AG04450 (cell line): ENCODE measurements around the gene APOL1. TPM values are rescaled to one million over a fixed set of nuclear protein-coding genes. Genes with fewer than 3 reads are reported as not detected.
"Not testable (repeated sequence)": the region's sequence is repeated elsewhere in the genome, so short reads cannot be mapped to it uniquely, and the experiment has no call there.

Experiments used
- CTCF ChIA-PET: fragments of 300-600, 350-600 bp; formaldehyde crosslinking; extraction: SDS; loops from one replicate; lab custom pipeline; 2022; ENCODE audit warnings: antibody characterized with exemption, inconsistent platforms; lab: Charles Lee
- POLR2A ChIA-PET: fragments of 350-600 bp; formaldehyde crosslinking; extraction: SDS; loops from one replicate; lab custom pipeline; 2021; ENCODE audit warnings: antibody characterized with exemption, inconsistent platforms; lab: Yijun Ruan, JAX
- DNase-seq: peaks from one replicate; pipeline ENCODE4 v3.0.0-alpha.2; 2011; ENCODE audit warnings: low read depth, low spot score
- H3K27ac ChIP-seq: one replicate; pipeline ENCODE4 v1.5.1; 2012; ENCODE audit warnings: low read depth, low read length, control low read depth
- H3K27me3 ChIP-seq: one replicate; pipeline ENCODE4 v1.6.0; 2012; ENCODE audit warnings: low read length; ENCODE audit not compliant: control insufficient read depth, insufficient read depth
- H3K4me3 ChIP-seq: 2 replicates; pipeline ENCODE4 v1.5.1; 2011; ENCODE audit warnings: mild to moderate bottlenecking, low read depth, low read length, control low read depth
- H3K9me3 ChIP-seq: 2 replicates; pipeline ENCODE4 v1.5.1; 2012; ENCODE audit warnings: low read length; ENCODE audit not compliant: control insufficient read depth, insufficient read depth
- polyA plus RNA-seq: library from polyadenylated mRNA; depleted of rRNA; stranded (reverse); fragments of >200 nt; gene quantifications from 2 replicates; pipeline ENCODE4 v1.2.3, GENCODE V29; 2011
- TF ChIP-seq, protein P1 (sequence below): IDR thresholded peaks from 2 replicates; pipeline ENCODE4 v1.5.1; 2011; ENCODE audit warnings: low read depth, low read length, control low read depth, inconsistent platforms

The APOL1 gene
- polyA plus RNA-seq, 1 experiment: 3.8 TPM

DNA sequence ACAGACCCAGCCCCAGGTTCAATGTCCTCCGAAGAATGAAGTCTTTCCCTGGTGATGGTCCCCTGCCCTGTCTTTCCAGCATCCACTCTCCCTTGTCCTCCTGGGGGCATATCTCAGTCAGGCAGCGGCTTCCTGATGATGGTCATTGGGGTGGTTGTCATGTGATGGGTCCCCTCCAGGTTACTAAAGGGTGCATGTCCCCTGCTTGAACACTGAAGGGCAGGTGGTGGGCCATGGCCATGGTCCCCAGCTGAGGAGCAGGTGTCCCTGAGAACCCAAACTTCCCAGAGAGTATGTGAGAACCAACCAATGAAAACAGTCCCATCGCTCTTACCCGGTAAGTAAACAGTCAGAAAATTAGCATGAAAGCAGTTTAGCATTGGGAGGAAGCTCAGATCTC is 14.1 kb downstream of the APOL1 start:
- Histone ChIP-seq H3K9me3 (no peaks in the 10 kb centered on the region), H3K4me3 (no peak overlapping the region), H3K27me3 (no peaks in the 10 kb centered on the region), H3K27ac (no peak overlapping the region)
- no peak for DNase-seq
- TF ChIP-seq, protein P1, sequence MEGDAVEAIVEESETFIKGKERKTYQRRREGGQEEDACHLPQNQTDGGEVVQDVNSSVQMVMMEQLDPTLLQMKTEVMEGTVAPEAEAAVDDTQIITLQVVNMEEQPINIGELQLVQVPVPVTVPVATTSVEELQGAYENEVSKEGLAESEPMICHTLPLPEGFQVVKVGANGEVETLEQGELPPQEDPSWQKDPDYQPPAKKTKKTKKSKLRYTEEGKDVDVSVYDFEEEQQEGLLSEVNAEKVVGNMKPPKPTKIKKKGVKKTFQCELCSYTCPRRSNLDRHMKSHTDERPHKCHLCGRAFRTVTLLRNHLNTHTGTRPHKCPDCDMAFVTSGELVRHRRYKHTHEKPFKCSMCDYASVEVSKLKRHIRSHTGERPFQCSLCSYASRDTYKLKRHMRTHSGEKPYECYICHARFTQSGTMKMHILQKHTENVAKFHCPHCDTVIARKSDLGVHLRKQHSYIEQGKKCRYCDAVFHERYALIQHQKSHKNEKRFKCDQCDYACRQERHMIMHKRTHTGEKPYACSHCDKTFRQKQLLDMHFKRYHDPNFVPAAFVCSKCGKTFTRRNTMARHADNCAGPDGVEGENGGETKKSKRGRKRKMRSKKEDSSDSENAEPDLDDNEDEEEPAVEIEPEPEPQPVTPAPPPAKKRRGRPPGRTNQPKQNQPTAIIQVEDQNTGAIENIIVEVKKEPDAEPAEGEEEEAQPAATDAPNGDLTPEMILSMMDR: no peak
- POLR2A ChIA-PET: no interaction called here
- CTCF ChIA-PET: interaction anchor here (0.7 kb wide), 1 partner anchor 23 kb away, joined by 4 read pairs; no protein-coding TSS in a partner anchor

DNA sequence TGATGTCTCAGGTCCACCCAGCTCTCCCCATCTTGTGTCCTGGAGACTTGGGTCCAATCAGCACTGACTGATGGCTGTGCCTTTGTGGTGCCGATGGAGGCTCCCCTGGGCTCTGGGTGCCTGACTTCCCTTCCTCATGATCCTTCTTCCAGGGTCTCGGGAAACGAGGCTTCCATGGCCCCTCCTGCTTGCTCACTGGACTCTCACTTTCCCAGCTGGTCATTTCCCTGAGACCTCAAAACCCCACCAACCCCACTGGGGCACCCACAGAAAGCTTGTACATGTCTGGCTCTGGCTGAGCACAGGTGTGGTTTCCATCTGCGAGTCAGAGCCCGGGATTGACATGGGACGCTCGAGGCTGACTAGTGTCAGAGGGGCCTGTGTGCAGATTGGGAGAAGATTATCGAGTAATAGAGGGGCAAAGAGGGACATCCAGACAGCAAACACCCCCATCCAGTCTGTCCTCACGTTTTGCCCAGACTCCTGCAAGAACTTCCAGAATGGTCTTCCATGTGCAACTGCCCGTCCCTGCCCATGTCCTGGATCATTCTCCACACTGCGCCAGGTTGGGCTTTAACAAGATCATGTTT is 15.1 kb downstream of the APOL1 start:
- Histone ChIP-seq H3K27me3 (no peaks in the 10 kb centered on the region), H3K4me3 (no peak overlapping the region), H3K27ac (no peak overlapping the region), H3K9me3 (no peaks in the 10 kb centered on the region)
- TF ChIP-seq, protein P1: no peak
- no peak for DNase-seq
- CTCF ChIA-PET: no interaction called here
- POLR2A ChIA-PET: no interaction called here

DNA sequence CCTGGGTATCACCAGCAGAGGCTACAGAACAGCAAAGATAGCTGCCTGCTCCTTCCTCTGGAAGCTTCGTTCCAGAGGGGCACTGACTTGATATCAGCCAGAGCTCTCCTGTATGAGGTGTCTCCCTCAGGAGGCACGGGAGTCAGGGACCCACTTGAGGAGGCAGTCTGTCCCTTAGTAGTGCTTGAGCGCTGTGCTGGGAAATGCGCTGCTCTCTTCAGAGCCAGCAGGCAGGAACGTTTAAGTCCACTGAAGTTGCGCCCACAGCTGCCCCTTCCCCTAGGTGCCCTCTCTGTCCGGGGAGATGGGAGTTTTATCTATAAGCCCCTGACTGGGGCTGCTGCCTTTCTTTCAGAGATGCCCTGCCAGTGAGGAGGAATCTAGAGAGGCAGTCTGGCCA is 18.3 kb downstream of the APOL1 start:
- H3K27me3 ChIP-seq, H3K27ac ChIP-seq, DNase-seq, H3K4me3 ChIP-seq, POLR2A ChIA-PET, H3K9me3 ChIP-seq, CTCF ChIA-PET: not testable (repeated sequence)

DNA sequence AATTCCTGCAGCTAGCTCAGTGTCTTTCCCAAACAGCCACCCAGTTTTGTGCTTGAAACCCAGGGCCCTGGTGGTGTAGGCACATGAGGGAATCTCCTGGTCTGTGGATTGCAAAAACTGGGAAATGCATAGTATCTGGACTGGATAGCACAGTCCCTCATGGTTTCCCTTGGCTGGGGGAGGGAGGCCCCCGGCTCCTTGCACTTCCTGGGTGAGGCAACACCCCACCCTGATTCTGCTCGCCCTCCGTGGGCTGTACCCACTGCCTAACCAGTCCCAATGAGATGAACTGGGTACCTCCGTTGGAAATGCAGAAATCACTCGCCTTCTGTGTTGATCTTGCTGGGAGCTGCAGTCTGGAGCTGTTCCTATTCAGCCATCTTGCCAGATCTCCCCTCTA is 19.0 kb downstream of the APOL1 start:
- not testable (repeated sequence) for H3K9me3 ChIP-seq, DNase-seq, H3K4me3 ChIP-seq, H3K27me3 ChIP-seq, H3K27ac ChIP-seq
- ChIA-PET POLR2A (interaction anchor here (1.1 kb wide), 1 partner anchor 14 kb away, joined by 6 read pairs; no protein-coding TSS in a partner anchor), CTCF (interaction anchor here (0.6 kb wide), 1 partner anchor 214 kb away, joined by 3 read pairs; no protein-coding TSS in a partner anchor)

DNA sequence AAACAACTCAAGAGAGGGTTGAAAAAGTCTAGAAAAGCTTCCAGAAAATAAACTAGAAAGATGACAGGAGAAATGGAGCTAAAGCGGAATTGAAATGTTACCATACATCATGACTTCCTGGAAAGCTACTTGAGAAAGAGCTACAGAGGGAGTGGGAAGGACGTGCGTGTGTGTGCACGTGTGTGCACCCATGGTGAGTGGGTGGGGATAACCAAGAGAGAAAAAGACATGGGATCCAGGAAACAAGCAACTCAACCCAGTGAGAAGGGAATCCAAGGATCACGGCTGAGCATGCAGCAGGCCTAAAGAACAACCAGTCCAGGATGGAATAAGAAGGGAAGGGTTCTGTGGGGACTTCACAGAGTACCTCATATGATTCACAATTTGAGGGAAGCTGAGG is 21.6 kb downstream of the APOL1 start:
- H3K4me3 ChIP-seq: no peak overlapping the region
- H3K27me3 ChIP-seq: no peaks in the 10 kb centered on the region
- CTCF ChIA-PET: interaction anchor here (0.9 to 5.7 kb wide), 5 partner anchors 12 to 212 kb away, joined by 3 to 33 read pairs (median 3); no protein-coding TSS in a partner anchor
- no peaks in the 10 kb centered on the region for H3K9me3 ChIP-seq
- no peak overlapping the region for H3K27ac ChIP-seq
- TF ChIP-seq, protein P1: no peak
- DNase-seq: no peak
- POLR2A ChIA-PET: interaction anchor here (1.3 kb wide), 1 partner anchor 80 kb away, joined by 3 read pairs; no protein-coding TSS in a partner anchor
